Loucy (cell line): Measurements from ENCODE around the gene MYMX.

ENCODE experiments used
- CTCF ChIP-seq: fragments of 200-600 bp; sonication (generic); conservative IDR thresholded peaks from 2 replicates; pipeline ENCODE4 v1.5.1; 2014; ENCODE audit warnings: mild to moderate bottlenecking, antibody characterized with exemption, low read length
- EZH2phosphoT487 ChIP-seq: fragments of 200-600 bp; IDR thresholded peaks from 2 replicates; pipeline ENCODE4 v1.6.1; 2018; ENCODE audit warnings: antibody characterized with exemption, mild to moderate bottlenecking, moderate library complexity, borderline replicate concordance

GRCh38 chr6:44180406-44180805, 36.3 kb upstream of the MYMX start:
- TF ChIP-seq CTCF: no peak
- TF ChIP-seq EZH2phosphoT487: no peak
